Activated naive CD4-positive, alpha-beta T cell treated with anti-CD3 and anti-CD28 coated beads for 36 hours (primary cell): ENCODE data around the gene APLP1. TPM values are rescaled to one million over a fixed set of nuclear protein-coding genes. Genes with fewer than 3 reads are reported as not detected.
"Not testable (repeated sequence)": the region's sequence is repeated elsewhere in the genome, so short reads cannot be mapped to it uniquely, and the experiment has no call there.

Source experiments
- CTCF ChIA-PET: fragments of 350-600 bp; sonication (Branson Sonifier 250); formaldehyde crosslinking; loops from one replicate; lab custom pipeline; 2021; ENCODE audit warnings: antibody characterized with exemption; lab: Charles Lee
- DNase-seq: peaks from one replicate; pipeline ENCODE4 v3.0.0-alpha.2; 2020
- H3K27ac Mint-ChIP-seq: one replicate; pipeline ENCODE4 v1.8.0; 2021; ENCODE audit warnings: mild to moderate bottlenecking, mixed read lengths
- H3K27me3 Mint-ChIP-seq: one replicate; pipeline ENCODE4 v1.8.0; 2021; ENCODE audit warnings: low read depth, mixed read lengths
- H3K36me3 Mint-ChIP-seq: one replicate; pipeline ENCODE4 v1.8.0; 2021; ENCODE audit warnings: low read depth, mixed read lengths
- H3K4me1 Mint-ChIP-seq: one replicate; pipeline ENCODE4 v1.8.0; 2021; ENCODE audit warnings: low read depth, mixed read lengths
- H3K4me3 Mint-ChIP-seq: one replicate; pipeline ENCODE4 v1.8.0; 2021; ENCODE audit warnings: mild to moderate bottlenecking, moderate library complexity, mixed read lengths
- H3K9me3 Mint-ChIP-seq: one replicate; pipeline ENCODE4 v1.8.0; 2021; ENCODE audit warnings: mixed read lengths
- intact Hi-C: fragments of 100-400 bp; cut with micrococcal nuclease; formaldehyde crosslinking; loops from one replicate; pipeline ENCODE4 v1.15.1; 2023
- total RNA-seq, 2 experiments: library from RNA; stranded (reverse); gene quantifications; one replicate each; pipeline ENCODE4 v1.2.3, GENCODE V29; 2021

APLP1 gene
- total RNA-seq, 2 experiments from 2014 or later, result 0.79 to 1.2 TPM

DNA sequence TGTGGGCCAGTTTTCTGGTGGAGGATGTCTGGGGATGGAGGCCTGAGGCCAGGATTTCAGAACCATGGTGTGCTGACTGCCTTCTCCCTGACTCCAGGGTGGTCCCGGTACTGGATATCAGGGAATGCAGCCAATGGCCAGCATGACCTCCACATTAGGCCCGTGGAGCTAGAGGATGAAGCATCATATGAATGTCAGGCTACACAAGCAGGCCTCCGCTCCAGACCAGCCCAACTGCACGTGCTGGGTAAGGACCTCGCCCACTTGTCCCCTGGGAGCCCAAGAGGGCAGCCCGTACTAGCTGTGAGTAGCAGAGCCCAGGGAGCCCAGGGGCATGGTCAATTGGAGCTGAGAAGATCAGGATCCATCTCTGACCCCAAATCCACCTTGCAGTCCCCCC lies 10.1 kb upstream of the APLP1 start:
- Mint-ChIP-seq H3K27ac (no peak overlapping the region), H3K36me3 (no peaks in the 10 kb centered on the region), H3K4me1 (peaks cover 7% of the 10 kb centered on the region), H3K4me3 (no peak overlapping the region), H3K9me3 (no peaks in the 10 kb centered on the region), H3K27me3 (peaks cover 51% of the 10 kb centered on the region)
- CTCF ChIA-PET, result no interaction called here
- intact Hi-C loops, result no loop called here
- no peak for DNase-seq

DNA sequence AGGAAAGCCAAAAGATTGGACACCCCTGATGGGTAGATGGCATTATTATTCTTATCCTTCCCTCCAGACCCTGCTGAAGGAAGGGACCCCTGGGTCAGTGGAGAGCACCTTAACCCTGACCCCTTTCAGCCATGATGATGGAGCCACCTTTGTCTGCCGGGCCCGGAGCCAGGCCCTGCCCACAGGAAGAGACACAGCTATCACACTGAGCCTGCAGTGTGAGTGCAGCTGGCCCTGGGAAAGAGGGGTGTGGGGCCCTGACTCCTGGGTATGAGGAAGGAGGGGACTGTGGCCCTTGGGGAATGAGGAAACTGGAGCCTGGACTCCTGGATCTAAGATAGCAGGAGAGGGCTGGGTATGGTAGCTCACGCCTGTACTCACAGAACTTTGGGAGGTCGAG lies 9.0 kb upstream of the APLP1 start:
- peaks cover 51% of the 10 kb centered on the region for H3K27me3 Mint-ChIP-seq
- no peak overlapping the region for H3K4me3 Mint-ChIP-seq
- no peak for DNase-seq
- H3K27ac Mint-ChIP-seq, result no peak overlapping the region
- peaks cover 7% of the 10 kb centered on the region for H3K4me1 Mint-ChIP-seq
- H3K9me3 Mint-ChIP-seq, result no peaks in the 10 kb centered on the region
- no peaks in the 10 kb centered on the region for H3K36me3 Mint-ChIP-seq
- CTCF ChIA-PET, result no interaction called here
- intact Hi-C loops, result no loop called here

DNA sequence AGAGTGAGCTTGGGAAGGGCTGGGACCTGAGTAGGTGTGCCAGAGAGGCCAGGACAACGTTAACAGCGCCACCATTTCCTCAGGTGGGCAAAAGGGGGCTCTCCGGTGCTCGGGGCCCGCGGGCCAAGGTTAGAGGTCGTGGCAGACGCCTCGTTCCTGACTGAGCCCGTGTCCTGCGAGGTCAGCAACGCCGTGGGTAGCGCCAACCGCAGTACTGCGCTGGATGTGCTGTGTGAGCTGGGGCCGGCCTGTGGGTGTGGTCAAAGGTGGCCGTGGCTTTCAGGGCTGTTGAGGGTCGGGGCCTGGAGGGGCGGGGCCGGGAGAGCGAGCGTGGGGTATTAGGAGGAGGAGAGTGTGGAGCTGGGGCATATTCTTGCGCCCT lies 7.9 kb upstream of the APLP1 start:
- Mint-ChIP-seq H3K4me1 (peaks cover 7% of the 10 kb centered on the region), H3K9me3 (no peaks in the 10 kb centered on the region), H3K27me3 (peaks cover 48% of the 10 kb centered on the region), H3K4me3 (no peak overlapping the region), H3K36me3 (no peaks in the 10 kb centered on the region), H3K27ac (no peak overlapping the region)
- CTCF ChIA-PET, result no interaction called here
- intact Hi-C loops, result no loop called here
- DNase-seq, result no peak

DNA sequence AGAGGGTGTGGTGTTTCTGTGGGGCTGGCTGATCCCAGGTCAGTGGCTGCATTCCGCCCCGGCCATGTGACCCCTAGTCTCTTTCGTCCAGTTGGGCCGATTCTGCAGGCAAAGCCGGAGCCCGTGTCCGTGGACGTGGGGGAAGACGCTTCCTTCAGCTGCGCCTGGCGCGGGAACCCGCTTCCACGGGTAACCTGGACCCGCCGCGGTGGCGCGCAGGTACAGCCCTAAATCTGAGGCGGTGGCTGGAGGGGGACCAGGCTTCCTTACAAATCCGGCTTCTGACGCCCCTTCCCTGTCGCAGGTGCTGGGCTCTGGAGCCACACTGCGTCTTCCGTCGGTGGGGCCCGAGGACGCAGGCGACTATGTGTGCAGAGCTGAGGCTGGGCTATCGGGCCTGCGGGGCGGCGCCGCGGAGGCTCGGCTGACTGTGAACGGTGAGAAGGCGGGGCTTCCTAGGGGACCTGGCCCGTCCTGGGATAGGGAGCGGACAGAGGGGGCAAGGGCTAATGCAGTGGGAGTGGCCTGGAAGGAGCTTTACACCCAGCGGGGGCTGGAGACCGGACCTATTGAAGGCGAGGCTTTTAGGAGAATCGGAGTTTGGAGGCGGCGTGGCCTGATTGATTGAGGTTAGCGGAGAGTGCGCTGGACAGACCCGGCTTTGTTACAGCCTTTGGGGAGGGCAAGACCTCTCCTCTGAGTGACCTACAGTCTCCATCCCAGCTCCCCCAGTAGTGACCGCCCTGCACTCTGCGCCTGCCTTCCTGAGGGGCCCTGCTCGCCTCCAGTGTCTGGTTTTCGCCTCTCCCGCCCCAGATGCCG lies 7.3 kb upstream of the APLP1 start:
- Mint-ChIP-seq H3K27ac (no peak overlapping the region), H3K36me3 (no peaks in the 10 kb centered on the region), H3K4me1 (peaks cover 7% of the 10 kb centered on the region), H3K4me3 (no peak overlapping the region), H3K27me3 (peaks cover 44% of the 10 kb centered on the region), H3K9me3 (no peaks in the 10 kb centered on the region)
- CTCF ChIA-PET, result no interaction called here
- no peak for DNase-seq
- intact Hi-C loops, result no loop called here

DNA sequence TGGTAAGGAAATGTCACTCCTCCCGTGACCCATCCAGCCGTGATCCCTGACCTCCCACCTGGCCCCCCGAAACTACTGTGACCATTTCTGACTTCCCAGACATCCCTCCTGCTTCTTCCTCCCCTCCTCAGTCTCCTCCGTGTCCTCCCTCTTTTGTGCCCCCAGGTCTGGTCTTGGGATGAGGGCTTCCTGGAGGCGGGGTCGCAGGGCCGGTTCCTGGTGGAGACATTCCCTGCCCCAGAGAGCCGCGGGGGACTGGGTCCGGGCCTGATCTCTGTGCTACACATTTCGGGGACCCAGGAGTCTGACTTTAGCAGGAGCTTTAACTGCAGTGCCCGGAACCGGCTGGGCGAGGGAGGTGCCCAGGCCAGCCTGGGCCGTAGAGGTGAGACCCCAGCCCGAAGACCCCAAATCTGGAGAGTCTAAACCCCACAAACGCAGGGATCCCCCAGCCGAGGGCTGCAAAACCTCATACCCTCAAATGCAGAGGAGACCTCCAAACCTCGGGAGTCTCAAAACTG lies 6.7 kb upstream of the APLP1 start:
- Mint-ChIP-seq H3K4me1 (peaks cover 7% of the 10 kb centered on the region), H3K36me3 (no peaks in the 10 kb centered on the region), H3K27ac (no peak overlapping the region), H3K9me3 (no peaks in the 10 kb centered on the region), H3K4me3 (no peak overlapping the region), H3K27me3 (peaks cover 44% of the 10 kb centered on the region)
- no peak for DNase-seq
- intact Hi-C loops, result no loop called here
- CTCF ChIA-PET, result no interaction called here

DNA sequence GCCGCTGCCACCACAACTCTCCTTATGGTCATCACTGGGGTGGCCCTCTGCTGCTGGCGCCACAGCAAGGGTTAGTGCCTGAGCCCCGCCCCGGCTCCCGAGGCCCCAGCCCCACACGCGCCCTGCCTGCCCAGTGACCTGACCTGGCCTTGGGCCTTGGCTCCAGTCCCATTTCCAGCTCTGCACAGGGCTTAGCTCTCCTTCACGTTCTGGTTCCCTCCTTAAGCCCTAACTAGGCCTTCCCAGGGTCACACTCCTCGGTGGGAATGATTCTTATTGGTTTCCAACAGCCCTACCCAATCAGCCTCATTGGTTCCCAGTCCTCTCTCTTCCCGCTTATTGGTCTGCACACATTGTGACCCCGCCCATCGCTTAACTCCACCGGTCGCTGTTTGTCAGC lies 5.8 kb upstream of the APLP1 start:
- CTCF ChIA-PET, result no interaction called here
- Mint-ChIP-seq H3K9me3 (no peaks in the 10 kb centered on the region), H3K4me1 (peaks cover 3% of the 10 kb centered on the region), H3K36me3 (no peaks in the 10 kb centered on the region), H3K27ac (no peak overlapping the region), H3K4me3 (no peak overlapping the region), H3K27me3 (peaks cover 44% of the 10 kb centered on the region)
- DNase-seq, result no peak
- intact Hi-C loops, result no loop called here

DNA sequence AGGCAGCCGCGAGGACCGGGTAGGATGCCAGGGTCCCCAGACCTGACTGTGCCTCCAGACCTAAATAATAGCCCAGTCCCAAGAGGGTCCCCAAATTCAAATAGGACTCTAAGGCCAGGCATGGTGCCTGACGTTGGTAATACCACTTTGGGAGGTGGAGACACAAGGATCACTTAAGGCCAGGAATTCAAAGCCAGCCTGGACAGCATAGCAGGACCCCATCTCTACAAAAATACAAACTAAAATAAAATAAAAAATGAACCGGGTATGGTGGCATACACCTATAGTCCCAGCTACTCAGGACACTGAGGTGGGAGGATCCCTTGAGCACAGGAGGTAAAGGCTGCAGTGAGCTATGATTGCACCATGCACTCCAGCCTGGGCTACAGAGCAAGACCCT lies 5.4 kb upstream of the APLP1 start:
- Mint-ChIP-seq H3K4me1 (peaks cover 3% of the 10 kb centered on the region), H3K9me3 (no peaks in the 10 kb centered on the region), H3K4me3 (no peak overlapping the region), H3K36me3 (no peaks in the 10 kb centered on the region), H3K27ac (no peak overlapping the region), H3K27me3 (peaks cover 45% of the 10 kb centered on the region)
- DNase-seq, result no peak
- CTCF ChIA-PET, result no interaction called here
- intact Hi-C loops, result no loop called here

DNA sequence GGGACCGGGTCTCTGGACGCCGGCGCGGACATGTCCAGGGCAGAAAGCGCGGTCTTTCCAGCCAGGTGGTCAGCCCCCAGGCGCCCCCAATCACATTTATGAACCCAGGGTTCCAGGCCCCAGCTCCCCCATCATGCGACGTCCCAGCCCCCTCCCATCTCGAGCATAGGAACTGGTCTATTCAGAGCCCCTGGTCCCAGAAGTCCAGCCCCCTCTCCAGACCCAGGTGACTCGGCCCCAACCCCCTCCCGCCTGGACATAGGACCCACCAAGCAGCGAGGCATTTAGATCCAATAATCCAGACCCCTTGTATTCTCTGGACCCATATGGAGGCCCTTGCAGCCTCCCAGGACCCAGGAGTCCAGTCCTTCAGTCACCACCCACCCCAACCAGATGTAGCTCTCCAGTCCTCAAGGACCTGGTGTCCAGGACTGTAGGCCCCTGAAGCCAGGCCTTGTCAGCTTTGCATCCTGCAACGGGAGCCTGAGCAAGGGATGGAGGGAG lies 501 bp downstream of the APLP1 start:
- H3K27ac Mint-ChIP-seq, result no peak overlapping the region
- no peaks in the 10 kb centered on the region for H3K9me3 Mint-ChIP-seq
- H3K4me1 Mint-ChIP-seq, result peaks cover 16% of the 10 kb centered on the region
- intact Hi-C loops, result loop anchor here (2.0 kb wide), 1 partner anchor 226 kb away; no protein-coding TSS in a partner anchor
- peak overlapping the region; percentile 28 for H3K4me3 Mint-ChIP-seq
- CTCF ChIA-PET, result interaction anchor here (0.7 to 1.1 kb wide), 4 partner anchors 12 to 358 kb away, joined by 3 read pairs; partner anchors contain the start of gene KIRREL2
- DNase-seq, result no peak
- no peaks in the 10 kb centered on the region for H3K36me3 Mint-ChIP-seq
- H3K27me3 Mint-ChIP-seq, result peaks cover 43% of the 10 kb centered on the region

DNA sequence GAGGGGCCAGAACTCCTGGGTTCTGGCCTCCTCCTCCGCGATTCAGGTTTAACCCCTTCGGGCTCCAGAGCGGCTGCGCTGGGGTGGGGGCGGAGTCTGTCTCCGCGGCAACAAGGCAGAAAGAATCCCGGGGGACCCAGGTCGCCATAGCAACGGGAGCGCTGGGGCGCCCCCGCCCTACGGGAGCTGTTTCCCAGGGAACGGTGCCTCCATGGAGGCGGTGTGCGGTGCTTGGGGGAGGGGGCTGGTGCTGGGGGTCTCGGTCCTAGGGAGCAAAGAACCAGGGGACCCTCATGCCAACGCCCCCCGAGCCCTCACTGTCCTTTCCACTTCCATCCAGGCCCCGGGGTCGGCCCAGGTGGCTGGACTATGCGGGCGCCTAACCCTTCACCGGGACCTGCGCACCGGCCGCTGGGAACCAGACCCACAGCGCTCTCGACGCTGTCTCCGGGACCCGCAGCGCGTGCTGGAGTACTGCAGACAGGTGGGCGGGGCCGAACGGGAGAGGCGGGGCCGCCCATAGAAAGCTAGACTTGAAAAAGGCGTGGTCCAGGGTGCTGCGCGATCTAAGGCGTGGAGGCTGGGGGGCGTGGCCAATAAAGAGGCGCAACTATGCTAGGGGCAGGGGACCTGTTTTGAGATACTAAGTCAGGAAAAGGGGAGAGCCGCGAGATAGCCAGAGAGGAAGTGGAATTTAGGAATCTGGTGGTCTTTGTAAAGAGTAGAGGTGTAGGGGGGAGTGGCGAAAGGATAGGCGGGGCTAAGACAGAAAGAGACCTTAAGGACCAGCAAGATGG lies 1.2 kb downstream of the APLP1 start:
- Mint-ChIP-seq H3K4me1 (peaks cover 16% of the 10 kb centered on the region), H3K9me3 (no peaks in the 10 kb centered on the region), H3K4me3 (peak overlapping the region; percentile 77), H3K36me3 (no peaks in the 10 kb centered on the region), H3K27ac (peak overlapping the region; percentile 67), H3K27me3 (peaks cover 46% of the 10 kb centered on the region)
- intact Hi-C loops, result loop anchor here (2.0 kb wide), 1 partner anchor 227 kb away; no protein-coding TSS in a partner anchor
- peak; percentile 85 for DNase-seq
- CTCF ChIA-PET, result interaction anchor here (0.7 to 1.1 kb wide), 3 partner anchors 12 to 61 kb away, joined by 3 read pairs; no protein-coding TSS in a partner anchor

DNA sequence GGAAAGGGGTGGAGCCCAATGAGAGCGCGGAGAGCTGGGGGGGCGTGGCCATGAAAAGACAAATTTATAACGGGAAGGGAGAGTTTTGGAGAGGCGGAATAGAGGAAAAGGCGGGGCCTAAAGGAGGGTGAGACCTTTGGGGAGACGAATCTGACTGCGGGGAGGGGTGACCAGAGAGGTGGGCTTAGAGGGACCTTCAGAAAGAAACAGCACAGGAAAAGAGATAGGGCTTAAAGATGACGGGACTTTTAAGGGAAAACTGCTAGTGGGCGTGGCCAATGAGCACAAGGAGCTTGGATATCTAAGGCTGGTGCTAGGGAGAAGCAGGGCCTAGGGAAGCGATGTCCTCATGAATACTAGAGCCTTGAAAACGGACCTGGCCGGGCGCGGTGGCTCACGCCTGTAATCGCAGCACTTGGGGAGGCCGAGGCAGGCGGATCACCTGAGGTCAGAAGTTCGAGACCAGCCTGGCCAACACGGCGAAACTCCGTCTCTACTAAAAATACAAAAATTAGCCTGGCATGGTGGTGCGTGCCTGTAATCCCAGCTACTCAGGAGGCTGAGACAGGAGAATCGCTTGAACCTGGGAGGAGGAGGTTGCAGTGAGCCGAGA lies 1.9 kb downstream of the APLP1 start:
- H3K4me1 Mint-ChIP-seq, result peaks cover 16% of the 10 kb centered on the region
- H3K36me3 Mint-ChIP-seq, H3K9me3 Mint-ChIP-seq, intact Hi-C loops: not testable (repeated sequence)
- peaks cover 44% of the 10 kb centered on the region for H3K27me3 Mint-ChIP-seq
- peak overlapping the region; percentile 67 for H3K27ac Mint-ChIP-seq
- CTCF ChIA-PET, result interaction anchor here (0.7 kb wide), 1 partner anchor 60 kb away, joined by 3 read pairs; no protein-coding TSS in a partner anchor
- DNase-seq, result peak; percentile 74
- peak overlapping the region; percentile 77 for H3K4me3 Mint-ChIP-seq

DNA sequence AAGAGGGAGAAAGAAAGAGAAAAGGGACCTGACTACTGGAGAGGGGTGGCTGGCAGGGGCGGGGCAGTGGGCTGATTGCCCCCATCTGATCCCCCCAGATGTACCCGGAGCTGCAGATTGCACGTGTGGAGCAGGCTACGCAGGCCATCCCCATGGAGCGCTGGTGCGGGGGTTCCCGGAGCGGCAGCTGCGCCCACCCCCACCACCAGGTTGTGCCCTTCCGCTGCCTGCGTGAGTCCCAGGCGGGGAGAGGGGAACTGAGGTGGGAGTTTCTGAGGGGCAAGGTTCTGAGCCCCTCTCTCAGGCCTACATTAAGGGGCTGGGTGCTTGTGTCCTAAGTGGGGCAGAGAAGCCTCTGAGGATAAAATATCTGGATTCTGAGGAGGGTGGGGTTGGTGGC lies 2.4 kb downstream of the APLP1 start:
- Mint-ChIP-seq H3K36me3 (no peaks in the 10 kb centered on the region), H3K4me3 (no peak overlapping the region), H3K9me3 (no peaks in the 10 kb centered on the region), H3K27ac (no peak overlapping the region), H3K4me1 (peaks cover 16% of the 10 kb centered on the region), H3K27me3 (peaks cover 44% of the 10 kb centered on the region)
- no peak for DNase-seq
- CTCF ChIA-PET, result no interaction called here
- intact Hi-C loops, result no loop called here

DNA sequence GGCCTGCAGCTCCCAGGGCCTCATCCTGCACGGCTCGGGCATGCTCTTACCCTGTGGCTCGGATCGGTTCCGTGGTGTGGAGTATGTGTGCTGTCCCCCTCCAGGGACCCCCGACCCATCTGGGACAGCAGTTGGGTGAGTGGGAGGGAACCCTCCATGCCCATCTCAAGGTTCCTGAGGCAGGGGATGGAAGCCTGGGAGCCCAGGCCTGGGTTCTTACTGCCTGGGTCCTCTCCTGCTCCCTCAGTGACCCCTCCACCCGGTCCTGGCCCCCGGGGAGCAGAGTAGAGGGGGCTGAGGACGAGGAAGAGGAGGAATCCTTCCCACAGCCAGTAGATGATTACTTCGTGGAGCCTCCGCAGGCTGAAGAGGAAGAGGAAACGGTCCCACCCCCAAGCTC lies 3.2 kb downstream of the APLP1 start:
- Mint-ChIP-seq H3K4me3 (no peak overlapping the region), H3K27ac (no peak overlapping the region), H3K27me3 (peaks cover 46% of the 10 kb centered on the region), H3K36me3 (no peaks in the 10 kb centered on the region), H3K9me3 (no peaks in the 10 kb centered on the region), H3K4me1 (peaks cover 16% of the 10 kb centered on the region)
- no peak for DNase-seq
- CTCF ChIA-PET, result interaction anchor here (0.7 kb wide), 1 partner anchor 270 kb away, joined by 5 read pairs; no protein-coding TSS in a partner anchor
- intact Hi-C loops, result no loop called here
